ENCODE results near the gene C10orf143.
"Not testable (repeated sequence)": the region's sequence is repeated elsewhere in the genome, so short reads cannot be mapped to it uniquely, and the experiment has no call there.

The C10orf143 gene

DNA sequence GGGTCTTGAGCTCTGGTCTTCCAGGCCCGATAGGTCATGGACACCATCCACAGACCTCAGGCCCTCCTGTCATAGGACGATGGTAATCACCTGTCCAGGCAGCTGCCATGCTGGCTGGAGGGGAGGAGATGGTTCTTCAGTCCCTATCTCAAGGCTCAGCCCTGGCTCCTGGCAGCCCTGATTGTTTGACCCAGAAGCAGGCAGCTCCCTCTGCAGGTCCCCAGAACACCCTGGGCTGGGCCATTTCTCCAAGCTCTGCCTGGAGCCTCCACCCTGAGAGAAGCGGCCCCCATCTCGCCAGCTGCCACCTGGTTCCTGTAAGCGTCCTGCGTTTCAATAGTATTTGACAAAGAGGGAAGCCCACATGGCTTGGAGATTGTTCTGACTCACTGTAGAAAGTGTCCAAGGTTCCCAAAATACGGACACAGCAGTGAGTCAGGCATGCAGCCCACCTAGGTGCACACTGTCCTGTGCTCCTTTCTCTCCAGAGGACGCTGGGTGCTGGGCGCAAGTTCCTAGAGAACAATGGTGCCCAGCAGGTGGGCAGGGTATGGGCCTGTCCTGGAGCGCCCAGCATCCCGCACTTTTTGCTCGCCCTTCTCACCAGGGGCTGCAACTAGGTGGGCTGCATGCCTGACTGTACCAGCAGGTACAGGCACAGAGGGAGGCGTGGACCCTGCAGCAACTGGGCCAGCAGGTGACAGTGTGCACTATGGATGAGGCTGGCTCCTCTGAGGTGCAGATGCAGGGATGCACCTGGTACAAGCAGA lies 74.1 kb downstream of the C10orf143 start:
- no peak for DNase-seq (ENCODE audit: low read depth in 1 of 2, low spot score in 1 of 2)

DNA sequence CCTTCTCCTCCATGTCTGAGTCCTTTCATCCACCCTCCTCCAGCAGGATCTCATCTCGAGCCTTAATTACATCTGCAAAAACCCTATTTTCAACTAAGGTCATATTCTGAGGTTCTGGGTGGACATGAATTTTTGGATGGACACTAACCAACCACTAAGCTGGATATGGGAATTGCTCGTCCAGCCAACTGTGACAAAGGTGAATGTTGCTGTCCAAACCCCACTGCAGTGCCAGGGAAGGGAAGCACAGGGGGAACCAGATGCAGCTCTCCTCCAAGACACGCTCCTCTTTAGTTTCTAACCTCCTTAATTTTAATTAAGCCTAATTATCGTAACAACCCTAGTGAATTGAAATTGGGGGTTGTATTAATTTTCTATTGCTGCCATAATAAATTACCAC lies 81.4 kb downstream of the C10orf143 start:
- no peak for DNase-seq (ENCODE audit: low read depth in 1 of 2, low spot score in 1 of 2)

DNA sequence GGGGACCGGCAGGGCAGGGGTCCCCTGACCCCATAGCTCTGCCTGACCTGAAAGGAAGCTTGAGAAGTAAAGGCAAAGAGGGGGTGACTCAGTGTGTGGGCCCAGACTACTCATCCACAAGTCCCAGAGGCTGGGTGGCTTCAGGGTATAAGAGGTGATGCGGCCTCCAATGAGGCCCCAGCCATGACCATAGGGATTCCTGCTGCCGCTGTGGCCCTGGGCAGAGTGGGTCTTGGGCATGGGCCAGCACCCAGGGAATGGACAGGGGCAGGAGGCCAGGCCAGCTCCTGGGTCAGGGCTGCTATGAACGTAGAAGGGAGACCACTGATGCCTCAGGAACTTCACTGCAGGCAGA lies 82.2 kb downstream of the C10orf143 start:
- no peak for DNase-seq (ENCODE audit: low read depth in 1 of 2, low spot score in 1 of 2)

- DNase-seq (ENCODE audit: low read depth in 1 of 2, low spot score in 1 of 2) = no peak
These were observed 82.7 kb downstream of the C10orf143 start for GRCh38 chr10:130027716-130028464.

- no peak for DNase-seq (ENCODE audit: low read depth in 1 of 2, low spot score in 1 of 2)
These were observed 83.8 kb downstream of the C10orf143 start for GRCh38 chr10:130026670-130027456.

DNA sequence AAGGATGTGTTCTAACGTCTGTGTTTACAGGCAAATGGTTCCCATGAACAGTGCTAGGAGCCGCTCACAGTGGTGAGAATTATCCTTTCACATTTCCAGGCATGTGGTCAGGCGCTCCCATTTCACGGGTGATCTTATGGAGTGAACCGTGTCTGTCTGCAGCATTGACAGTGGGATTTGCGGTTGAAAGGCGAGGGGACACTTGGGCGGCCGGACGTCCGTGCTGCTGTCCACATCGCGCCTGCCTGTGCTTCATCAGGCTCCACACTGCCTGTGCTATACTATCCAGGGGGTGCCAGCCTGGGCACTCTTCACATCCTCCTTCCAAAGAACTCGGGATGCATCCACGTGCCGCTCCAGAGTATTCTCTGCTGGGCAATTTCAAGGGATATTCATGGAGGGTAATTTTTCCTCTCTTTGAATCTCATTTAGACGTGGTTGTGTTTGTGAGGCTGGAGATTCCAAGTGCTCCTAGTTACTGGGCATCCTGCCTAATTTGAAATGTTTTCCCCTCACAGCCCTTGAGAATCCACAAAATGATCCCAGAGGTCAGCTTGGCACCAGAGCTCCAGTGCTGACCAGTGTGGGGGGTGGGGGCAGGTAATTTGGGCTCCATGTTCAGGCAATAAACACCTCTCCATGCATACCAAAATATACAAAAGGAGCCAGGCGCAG lies 84.7 kb downstream of the C10orf143 start:
- no peak for DNase-seq (ENCODE audit: low read depth in 1 of 2, low spot score in 1 of 2)

DNA sequence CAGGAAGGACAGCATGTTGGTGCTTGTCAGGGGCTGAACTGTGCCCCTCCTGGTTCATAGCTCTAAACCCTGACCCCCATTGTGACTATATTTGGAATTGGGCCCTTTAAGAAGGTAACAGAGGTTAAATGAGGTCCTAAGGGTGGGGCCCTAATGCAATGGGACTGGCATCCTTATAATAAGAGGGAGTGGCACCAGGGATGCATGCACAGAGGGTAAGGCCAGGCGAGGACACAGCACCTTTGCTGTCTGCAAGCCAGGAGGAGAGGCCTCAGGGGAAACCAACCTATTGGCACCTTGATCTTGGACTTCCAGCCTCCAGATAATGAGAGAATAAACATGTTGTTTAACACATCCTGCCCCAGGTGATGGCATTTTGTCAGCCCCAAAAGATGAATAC lies 85.3 kb downstream of the C10orf143 start:
- no peak for DNase-seq (ENCODE audit: low read depth in 1 of 2, low spot score in 1 of 2)

- DNase-seq (ENCODE audit: low read depth in 1 of 2, low spot score in 1 of 2) = no peak
These were observed 85.8 kb downstream of the C10orf143 start for GRCh38 chr10:130024779-130025325.

DNA sequence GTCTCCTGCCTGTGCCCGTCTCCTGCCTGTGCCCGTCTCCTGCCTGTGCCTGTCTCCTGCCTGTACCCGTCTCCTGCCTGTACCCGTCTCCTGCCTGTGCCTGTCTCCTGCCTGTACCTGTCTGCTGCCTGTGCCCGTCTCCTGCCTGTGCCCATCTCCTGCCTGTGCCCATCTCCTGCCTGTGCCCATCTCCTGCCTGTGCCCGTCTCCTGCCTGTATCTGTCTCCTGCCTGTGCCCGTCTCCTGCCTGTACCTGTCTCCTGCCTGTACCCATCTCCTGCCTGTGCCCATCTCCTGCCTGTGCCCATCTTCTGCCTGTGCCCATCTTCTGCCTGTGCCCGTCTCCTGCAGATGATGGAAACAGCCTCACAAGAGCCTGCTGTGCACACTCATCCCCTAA lies 86.3 kb downstream of the C10orf143 start:
- DNase-seq (ENCODE audit: low read depth in 1 of 2, low spot score in 1 of 2) = not testable (repeated sequence)

- no peak for DNase-seq (ENCODE audit: low read depth in 1 of 2, low spot score in 1 of 2)
These were observed 87.0 kb downstream of the C10orf143 start for GRCh38 chr10:130023454-130024230.

DNA sequence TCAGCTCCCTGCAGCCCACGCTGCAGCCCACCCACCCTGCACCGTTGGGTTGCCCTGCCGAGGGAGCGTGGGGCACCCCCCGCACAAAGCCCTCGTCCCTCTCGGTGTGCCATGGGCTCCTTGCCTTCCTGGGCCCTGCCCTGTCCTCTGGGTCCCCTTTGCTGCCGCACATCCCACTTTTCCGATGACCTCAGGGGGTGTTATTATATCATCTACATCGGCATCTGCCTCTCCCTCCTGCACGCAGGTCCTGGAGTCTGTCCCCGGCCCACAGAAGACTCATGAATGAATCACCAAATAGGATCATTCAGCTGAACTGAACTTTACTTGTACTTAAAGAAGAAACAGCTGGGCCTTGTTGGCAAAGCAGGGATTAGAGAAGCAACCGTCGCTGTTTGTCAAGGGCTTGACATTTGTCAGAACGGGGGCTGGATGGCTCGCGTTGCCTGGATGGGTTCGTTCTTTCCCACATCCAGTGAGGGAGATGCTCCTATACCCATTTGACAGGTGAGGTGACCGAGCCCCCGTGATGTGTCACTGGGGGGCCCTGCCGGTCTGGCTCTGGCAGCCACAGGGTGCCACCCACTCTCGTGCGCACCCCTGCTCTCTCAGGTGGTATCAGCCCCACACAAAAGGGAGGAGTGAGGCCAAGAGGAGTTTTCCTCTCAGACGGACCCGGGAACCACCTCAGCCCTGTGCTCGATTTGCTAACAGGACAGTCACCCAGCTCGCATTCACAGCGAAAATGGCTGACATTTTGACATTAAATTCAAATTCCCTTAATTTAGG lies 87.9 kb downstream of the C10orf143 start:
- DNase-seq (ENCODE audit: low read depth in 1 of 2, low spot score in 1 of 2) = no peak

DNA sequence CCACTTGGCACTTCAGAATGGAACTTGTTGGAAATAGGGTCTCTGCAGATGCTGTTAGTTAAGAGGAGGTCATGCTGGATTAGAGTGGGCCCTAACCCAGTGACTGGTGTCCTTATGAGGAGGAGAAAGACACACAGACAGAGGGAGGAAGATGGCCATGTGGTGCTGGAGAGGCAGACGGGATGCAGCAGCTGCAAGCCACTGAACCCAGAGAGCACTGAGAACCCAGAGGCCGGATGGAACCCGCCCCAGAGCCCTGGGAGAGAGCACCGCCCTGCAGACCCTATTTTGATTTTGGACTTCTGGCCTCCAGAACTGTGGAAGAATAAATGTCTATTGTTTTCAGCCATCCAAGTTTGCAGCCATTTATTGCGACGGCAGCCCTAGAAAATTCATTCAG lies 88.5 kb downstream of the C10orf143 start:
- DNase-seq (ENCODE audit: low read depth in 1 of 2, low spot score in 1 of 2) = no peak

DNA sequence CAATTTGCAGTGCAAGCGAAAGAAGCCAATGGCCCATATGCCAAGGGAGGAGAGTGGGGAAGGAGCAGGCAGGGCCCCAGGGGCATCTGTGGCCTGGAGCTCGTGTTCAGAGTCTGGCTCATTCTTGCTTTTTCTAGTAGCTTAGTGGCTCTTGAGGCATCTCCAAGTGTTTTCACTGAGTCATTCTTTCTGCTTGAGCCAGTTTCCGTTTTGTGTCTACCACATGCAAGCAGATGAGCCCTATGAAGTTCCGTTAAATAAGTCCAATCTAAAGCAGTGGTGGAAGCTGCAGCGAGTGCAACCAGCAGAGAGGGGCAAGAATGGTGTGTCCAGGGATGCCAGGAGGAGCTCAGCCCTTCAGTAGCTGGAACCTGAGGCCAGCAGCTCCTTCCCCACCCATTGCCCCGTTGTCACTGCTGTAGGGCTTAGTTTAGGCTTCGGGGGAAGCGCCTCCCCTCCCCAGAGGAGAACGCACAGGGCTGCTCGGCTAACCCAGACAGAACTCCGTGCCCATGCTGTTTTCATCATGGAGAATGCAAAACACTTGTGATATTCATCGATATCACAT lies 89.2 kb downstream of the C10orf143 start:
- no peak for DNase-seq (ENCODE audit: low read depth in 1 of 2, low spot score in 1 of 2)

DNA sequence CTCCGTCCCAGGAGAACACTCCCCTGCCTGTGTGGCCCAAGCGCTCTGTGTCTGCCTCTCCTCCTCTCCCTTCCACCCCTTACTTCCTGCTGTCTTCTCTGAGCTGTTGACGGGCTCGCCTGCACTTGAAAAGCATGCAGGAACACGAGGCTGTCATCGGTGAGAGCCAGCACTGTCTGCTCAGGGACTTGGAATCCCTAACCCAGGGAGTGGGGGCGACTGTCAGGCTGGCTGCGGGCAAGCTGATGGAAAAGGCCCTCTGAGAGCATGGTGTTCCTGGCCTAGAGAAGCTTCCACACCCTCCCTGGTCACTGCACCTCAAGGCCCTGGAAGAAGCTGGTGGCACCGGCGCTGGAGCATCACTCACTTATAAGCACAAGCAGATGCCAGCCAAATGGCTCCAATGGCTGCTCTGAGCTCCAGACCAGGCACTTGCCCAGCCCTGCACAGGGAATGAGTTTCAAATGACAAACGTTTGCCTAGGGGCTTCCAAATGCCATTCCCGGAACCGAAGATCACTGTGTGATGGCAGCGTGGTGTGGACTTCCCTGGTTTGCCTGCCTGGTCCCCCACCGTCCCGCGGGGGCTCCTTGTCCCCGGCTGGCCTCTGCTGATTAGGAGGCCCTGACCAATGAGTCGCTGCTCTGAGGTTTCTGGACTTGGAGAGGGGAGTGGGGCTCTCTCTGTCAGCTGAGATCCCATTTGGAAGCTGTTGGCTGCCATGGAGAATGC lies 89.8 kb downstream of the C10orf143 start:
- DNase-seq (ENCODE audit: low read depth in 1 of 2, low spot score in 1 of 2) = no peak

DNA sequence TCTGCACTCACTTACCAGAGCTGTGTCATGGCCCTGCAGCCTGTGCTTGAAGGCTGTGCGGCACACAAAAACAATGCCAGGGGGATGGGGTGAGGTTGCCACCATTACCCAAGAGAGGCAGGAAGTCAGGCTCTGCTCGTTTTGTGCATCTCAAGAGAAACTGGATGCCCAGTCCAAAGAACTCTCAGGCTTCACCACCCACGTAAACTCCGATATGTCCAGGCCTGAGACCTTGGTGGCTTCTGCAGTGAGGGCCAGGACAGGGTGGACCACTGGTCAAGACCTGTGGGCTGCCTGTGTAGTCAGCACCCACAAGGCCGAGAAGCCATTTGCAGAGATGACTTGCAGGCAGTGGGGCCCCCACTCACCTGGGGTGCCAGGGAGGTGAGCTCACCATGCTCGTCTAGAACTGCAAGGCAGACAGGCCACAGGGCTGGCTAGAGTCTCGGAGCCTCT lies 91.9 kb downstream of the C10orf143 start:
- DNase-seq (ENCODE audit: low read depth in 1 of 2, low spot score in 1 of 2) = no peak

- DNase-seq (ENCODE audit: low read depth in 1 of 2, low spot score in 1 of 2) = no peak
These were observed 92.4 kb downstream of the C10orf143 start for GRCh38 chr10:130018265-130018664.

DNA sequence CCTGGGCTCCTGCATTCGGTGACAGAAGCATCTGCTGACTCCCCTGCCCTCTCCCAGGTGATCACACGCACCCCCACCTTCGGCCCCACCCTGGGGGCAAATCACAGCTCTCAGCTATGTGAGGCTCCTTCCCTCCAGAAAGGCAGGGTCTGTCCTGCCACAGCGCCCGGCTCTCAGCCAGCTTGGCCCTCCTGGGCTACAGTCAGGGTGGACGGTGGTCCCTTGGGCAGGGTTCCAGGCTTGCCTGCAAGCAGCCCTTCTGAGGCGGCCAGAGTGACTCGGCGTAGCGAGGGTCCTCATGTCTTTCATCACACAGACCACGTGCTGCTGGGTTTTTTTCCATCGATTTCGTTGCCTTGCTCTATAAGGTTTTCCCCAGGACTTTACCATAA lies 93.0 kb downstream of the C10orf143 start:
- DNase-seq (ENCODE audit: low read depth in 1 of 2, low spot score in 1 of 2) = no peak

- DNase-seq (ENCODE audit: low read depth in 1 of 2, low spot score in 1 of 2) = no peak
These were observed 93.5 kb downstream of the C10orf143 start for GRCh38 chr10:130016993-130017630.
